HG03354 (cell line): ENCODE results near the gene ABHD3.
"Not testable (repeated sequence)": the region's sequence is repeated elsewhere in the genome, so short reads cannot be mapped to it uniquely, and the experiment has no call there.

Experiments used
- ATAC-seq: cut with Tn5 transposase; IDR thresholded peaks from one replicate; pipeline ENCODE4 v1.9.1; 2021; ENCODE audit warnings: mild to moderate bottlenecking; ENCODE audit not compliant: unreplicated experiment, poor library complexity, severe bottlenecking

ABHD3 gene

GRCh38 chr18:21704603-21705364, at the start of gene ABHD3:
Gene ABHD3, minus strand, starts transcription at chr18:21704774. Its CDS starts 109 bp downstream, at chr18:21704665.
- peak; percentile 92 for ATAC-seq

- ATAC-seq: no peak
These were observed 43.5 kb upstream of the ABHD3 start for GRCh38 chr18:21747764-21748693.

GRCh38 chr18:21747268-21747667, 42.7 kb upstream of the ABHD3 start:
- ATAC-seq: no peak

GRCh38 chr18:21745231-21745630, 40.7 kb upstream of the ABHD3 start:
- no peak for ATAC-seq

GRCh38 chr18:21743166-21743832, 38.7 kb upstream of the ABHD3 start:
- ATAC-seq: no peak

- ATAC-seq: no peak
These were observed 37.7 kb upstream of the ABHD3 start for GRCh38 chr18:21742315-21742687.

GRCh38 chr18:21741562-21742314, 37.2 kb upstream of the ABHD3 start:
- ATAC-seq: peak; percentile 18

GRCh38 chr18:21741312-21741561, 36.7 kb upstream of the ABHD3 start:
- ATAC-seq: no peak

GRCh38 chr18:21740538-21741311, 36.2 kb upstream of the ABHD3 start, which contains the start of gene MIB1:
Gene MIB1, plus strand, starts transcription at chr18:21740792. Its CDS starts 792 bp downstream, at chr18:21741584.
- peak; percentile 98 for ATAC-seq

- ATAC-seq: peak; percentile 15
These were observed 35.3 kb upstream of the ABHD3 start for GRCh38 chr18:21739604-21740537.

GRCh38 chr18:21736926-21737325, 32.4 kb upstream of the ABHD3 start:
- not testable (repeated sequence) for ATAC-seq

- no peak for ATAC-seq
These were observed 31.0 kb upstream of the ABHD3 start for GRCh38 chr18:21735452-21736015.

- no peak for ATAC-seq
These were observed 28.4 kb upstream of the ABHD3 start for GRCh38 chr18:21733011-21733410.

- ATAC-seq: no peak
These were observed 23.1 kb upstream of the ABHD3 start for GRCh38 chr18:21727702-21728101.

- ATAC-seq: no peak
These were observed 20.6 kb upstream of the ABHD3 start for GRCh38 chr18:21725201-21725600.

- ATAC-seq: no peak
These were observed 18.1 kb upstream of the ABHD3 start for GRCh38 chr18:21722687-21723086.

- ATAC-seq: no peak
These were observed 9.9 kb upstream of the ABHD3 start for GRCh38 chr18:21714474-21714873.

- not testable (repeated sequence) for ATAC-seq
These were observed 2.6 kb upstream of the ABHD3 start for GRCh38 chr18:21707130-21707529.
